CD8-positive, alpha-beta memory T cell (primary cell): ENCODE data around the gene DOCK10. TPM values are rescaled to one million over a fixed set of nuclear protein-coding genes. Genes with fewer than 3 reads are reported as not detected.
A peak's percentile ranks its signal among the peaks of the same experiment; 100 is the strongest.

Experiments used
- CTCF ChIA-PET: fragments of 350-600 bp; sonication (Branson Sonifier 250); formaldehyde crosslinking; loops from one replicate; lab custom pipeline; 2021; ENCODE audit warnings: antibody characterized with exemption; lab: Charles Lee
- POLR2A ChIA-PET: fragments of 350-600 bp; sonication (Branson Sonifier 250); formaldehyde crosslinking; loops from one replicate; lab custom pipeline; 2021; ENCODE audit warnings: antibody characterized with exemption; lab: Charles Lee
- DNase-seq, 5 donors: peaks; one replicate each; pipeline versions ENCODE4 v3.0.0 to v3.0.0-alpha.2; 2020 to 2022; ENCODE audit warnings: mixed read lengths in 1 of 5
- H3K27ac ChIP-seq: one replicate; pipeline ENCODE4 v1.7.0; 2013; ENCODE audit warnings: low read depth, mild to moderate bottlenecking, low read length, moderate library complexity
- H3K27me3 ChIP-seq: 2 replicates; pipeline ENCODE4 v1.7.0; 2013; ENCODE audit warnings: low read length, mild to moderate bottlenecking; ENCODE audit not compliant: insufficient read depth, poor library complexity, severe bottlenecking
- H3K36me3 ChIP-seq: 2 replicates; pipeline ENCODE4 v1.7.0; 2013; ENCODE audit warnings: mild to moderate bottlenecking, low read length, moderate library complexity; ENCODE audit not compliant: insufficient read depth
- H3K4me1 ChIP-seq: 2 replicates; pipeline ENCODE4 v1.7.0; 2013; ENCODE audit warnings: mild to moderate bottlenecking, low read length, moderate library complexity; ENCODE audit not compliant: insufficient read depth
- H3K4me3 ChIP-seq: 2 replicates; pipeline ENCODE4 v1.7.0; 2013; ENCODE audit warnings: mild to moderate bottlenecking, low read length
- H3K9me3 ChIP-seq: 2 replicates; pipeline ENCODE4 v1.7.0; 2013; ENCODE audit warnings: mild to moderate bottlenecking, low read length
- H3K27ac Mint-ChIP-seq, 8 donors: one replicate each; pipeline ENCODE4 v1.8.0; 2020 to 2021; ENCODE audit warnings: mixed read lengths in 8 of 8, mild to moderate bottlenecking in 6 of 8, inconsistent platforms in 3 of 8, moderate library complexity in 3 of 8
- H3K27me3 Mint-ChIP-seq, 2 donors: one replicate each; pipeline ENCODE4 v1.8.0; 2020 to 2021; ENCODE audit warnings: mixed read lengths in 2 of 2, mild to moderate bottlenecking in 1 of 2, moderate library complexity in 1 of 2
- H3K36me3 Mint-ChIP-seq, 3 donors: one replicate each; pipeline ENCODE4 v1.8.0; 2020 to 2021; ENCODE audit warnings: mixed read lengths in 3 of 3, inconsistent platforms in 1 of 3, mild to moderate bottlenecking in 1 of 3
- H3K4me1 Mint-ChIP-seq, 3 donors: one replicate each; pipeline ENCODE4 v1.8.0; 2020 to 2021; ENCODE audit warnings: mixed read lengths in 3 of 3, inconsistent platforms in 1 of 3, mild to moderate bottlenecking in 1 of 3
- H3K4me3 Mint-ChIP-seq, 7 donors: one replicate each; pipeline ENCODE4 v1.8.0; 2020 to 2021; ENCODE audit warnings: mixed read lengths in 7 of 7, mild to moderate bottlenecking in 6 of 7, moderate library complexity in 4 of 7, inconsistent platforms in 2 of 7
- H3K9me3 Mint-ChIP-seq, 5 donors: one replicate each; pipeline ENCODE4 v1.8.0; 2020 to 2022; ENCODE audit warnings: mixed read lengths in 5 of 5, mild to moderate bottlenecking in 3 of 5, moderate library complexity in 2 of 5, inconsistent platforms in 1 of 5
- polyA plus RNA-seq: library from polyadenylated mRNA; unstranded; fragments of 300-500 nt; fragmentation: Illumina TruSeq; gene quantifications from one replicate; pipeline ENCODE4 v1.2.3, GENCODE V29; 2021
- total RNA-seq, 2 experiments: library from RNA; stranded (reverse); gene quantifications; one replicate each; pipeline ENCODE4 v1.2.3, GENCODE V29; 2021

The DOCK10 gene
- total and polyA plus RNA-seq, 3 experiments from 2014 or later = 52.4 to 138 (median 135) TPM

DNA sequence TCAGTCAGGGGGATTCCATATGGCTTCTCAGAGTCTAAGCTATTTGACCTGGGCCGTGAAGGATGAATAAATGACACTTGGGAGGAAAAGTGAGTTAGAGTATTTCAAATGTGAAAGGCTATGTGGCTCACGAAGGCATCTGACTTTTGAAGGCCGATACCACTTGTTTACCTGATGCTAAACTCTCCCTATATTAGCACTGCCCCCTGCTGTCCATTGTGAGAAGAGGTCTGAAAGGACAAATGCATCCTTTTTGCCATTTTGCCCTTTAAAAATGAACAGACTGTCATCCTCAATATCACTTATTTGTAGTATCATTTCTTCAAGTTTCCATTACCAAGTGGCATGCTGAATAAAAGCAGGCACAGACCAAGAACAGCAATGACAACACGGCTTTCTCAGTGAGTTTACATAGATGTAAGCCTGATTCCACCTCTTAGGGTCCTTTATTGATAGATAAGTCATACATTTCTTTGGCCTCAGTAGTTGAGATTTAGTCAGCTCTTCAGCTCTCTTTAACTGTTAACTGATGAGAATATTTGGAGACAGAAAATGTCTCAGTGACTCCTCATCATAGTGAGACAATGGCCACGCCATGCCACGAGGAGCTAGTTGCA, 40.1 kb downstream of the DOCK10 start:
- Mint-ChIP-seq H3K36me3 (peaks cover 0 to 15% (median 14%) of the 10 kb centered on the region in 3 donors), H3K27ac (peak overlapping the region; percentile 43 to 88 (median 82)), H3K9me3 (no peaks in the 10 kb centered on the region), H3K27me3 (no peaks in the 10 kb centered on the region), H3K4me3 (peak overlapping the region in 4 of 7 donors; percentile 21 to 57 (median 51)), H3K4me1 (peaks cover 60 to 95% (median 92%) of the 10 kb centered on the region in 3 donors)
- ChIA-PET CTCF (interaction anchor here (0.6 to 4.7 kb wide), 39 partner anchors 9 to 226 kb away, joined by 3 to 64 read pairs (median 5); partner anchors contain the start of gene DOCK10), POLR2A (no interaction called here)
- no peaks in the 10 kb centered on the region for H3K36me3 ChIP-seq
- H3K4me3 ChIP-seq = no peak overlapping the region
- peaks cover 53% of the 10 kb centered on the region for H3K4me1 ChIP-seq
- DNase-seq = peak; percentile 40 to 75 (median 58)
- H3K27me3 ChIP-seq = no peaks in the 10 kb centered on the region
- no peaks in the 10 kb centered on the region for H3K9me3 ChIP-seq
- H3K27ac ChIP-seq = no peak overlapping the region

DNA sequence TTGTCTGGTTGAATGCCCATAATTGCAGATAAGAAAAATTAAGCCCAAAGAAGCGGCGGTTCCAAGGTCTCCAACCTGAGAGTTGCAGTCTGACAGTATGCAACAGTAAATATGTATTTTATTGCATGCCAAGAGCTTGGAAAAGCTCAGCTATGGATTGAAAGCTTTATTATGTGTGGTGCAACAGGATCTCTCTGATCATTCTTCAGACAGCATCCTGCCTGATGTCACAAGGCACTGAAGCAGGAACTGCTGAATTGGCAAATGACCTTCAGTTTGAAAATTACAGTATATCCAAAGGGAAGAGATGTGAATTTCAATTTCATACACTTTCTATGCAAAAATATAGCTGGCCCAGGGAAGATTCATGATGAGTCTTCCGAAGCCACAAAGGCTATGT, 42.5 kb downstream of the DOCK10 start:
- ChIA-PET CTCF (interaction anchor here (0.8 to 4.7 kb wide), 4 partner anchors 12 to 66 kb away, joined by 3 to 64 read pairs (median 26); no protein-coding TSS in a partner anchor), POLR2A (no interaction called here)
- H3K27me3 ChIP-seq = no peaks in the 10 kb centered on the region
- peak overlapping the region in 2 of 8 donors; percentile 5 to 34 for H3K27ac Mint-ChIP-seq
- no peaks in the 10 kb centered on the region for H3K9me3 Mint-ChIP-seq
- no peak overlapping the region for H3K4me3 Mint-ChIP-seq
- peaks cover 68 to 98% (median 92%) of the 10 kb centered on the region in 3 donors for H3K4me1 Mint-ChIP-seq
- peaks cover 8 to 34% (median 16%) of the 10 kb centered on the region in 3 donors for H3K36me3 Mint-ChIP-seq
- H3K4me3 ChIP-seq = no peak overlapping the region
- DNase-seq = no peak
- H3K4me1 ChIP-seq = peaks cover 46% of the 10 kb centered on the region
- no peaks in the 10 kb centered on the region for H3K36me3 ChIP-seq
- no peak overlapping the region for H3K27ac ChIP-seq
- H3K27me3 Mint-ChIP-seq = no peaks in the 10 kb centered on the region
- H3K9me3 ChIP-seq = no peaks in the 10 kb centered on the region

DNA sequence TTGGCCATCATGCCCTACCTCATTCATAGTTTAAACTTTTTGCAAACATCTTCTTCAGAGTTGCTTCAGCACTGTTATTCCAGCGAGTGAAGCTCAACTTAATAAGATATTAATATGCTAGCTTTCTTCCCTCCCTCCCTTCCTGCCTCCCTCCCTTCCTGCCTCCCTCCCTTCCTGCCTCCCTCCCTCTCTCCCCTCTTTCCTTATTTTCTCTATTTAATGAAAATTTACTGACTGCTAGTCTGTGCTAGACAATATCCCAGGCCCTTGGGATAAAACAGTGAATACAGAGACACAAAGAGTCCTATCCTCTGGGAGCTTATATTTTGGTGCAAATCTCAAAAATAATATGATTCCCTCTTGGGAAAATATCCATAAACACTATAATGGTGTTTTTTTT, 42.9 kb downstream of the DOCK10 start:
- peaks cover 10 to 39% (median 20%) of the 10 kb centered on the region in 3 donors for H3K36me3 Mint-ChIP-seq
- ChIA-PET CTCF (interaction anchor here (0.8 to 4.7 kb wide), 4 partner anchors 13 to 112 kb away, joined by 3 to 64 read pairs (median 17); no protein-coding TSS in a partner anchor), POLR2A (no interaction called here)
- H3K27ac Mint-ChIP-seq = peak overlapping the region in 1 of 8 donors; percentile 57
- no peak overlapping the region for H3K4me3 ChIP-seq
- DNase-seq = no peak
- no peaks in the 10 kb centered on the region for H3K27me3 Mint-ChIP-seq
- no peaks in the 10 kb centered on the region for H3K9me3 Mint-ChIP-seq
- H3K27me3 ChIP-seq = no peaks in the 10 kb centered on the region
- peaks cover 42% of the 10 kb centered on the region for H3K4me1 ChIP-seq
- H3K36me3 ChIP-seq = no peaks in the 10 kb centered on the region
- H3K27ac ChIP-seq = no peak overlapping the region
- H3K4me3 Mint-ChIP-seq = no peak overlapping the region
- no peaks in the 10 kb centered on the region for H3K9me3 ChIP-seq
- peaks cover 72 to 98% (median 92%) of the 10 kb centered on the region in 3 donors for H3K4me1 Mint-ChIP-seq

DNA sequence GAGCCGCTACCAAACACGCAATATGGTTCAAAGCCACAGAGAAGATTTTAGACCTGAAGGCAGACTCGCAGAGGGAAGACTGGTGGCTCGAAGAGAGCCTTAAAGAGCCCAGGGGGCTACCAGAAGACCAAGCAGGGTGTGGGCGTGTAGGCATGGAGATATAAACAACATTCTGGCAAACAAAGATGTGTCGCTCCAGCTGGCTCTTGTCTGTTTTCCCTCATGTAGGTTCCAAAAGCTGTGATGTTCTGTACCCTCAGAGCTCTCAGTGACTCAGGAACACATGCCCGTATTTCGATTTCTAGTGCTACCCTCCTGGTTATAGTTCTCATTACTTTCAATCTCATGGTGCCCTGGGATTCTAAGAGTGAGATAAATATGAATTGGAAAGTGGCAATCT, 44.5 kb downstream of the DOCK10 start:
- Histone ChIP-seq H3K36me3 (no peaks in the 10 kb centered on the region), H3K4me1 (peaks cover 42% of the 10 kb centered on the region), H3K27me3 (no peaks in the 10 kb centered on the region), H3K9me3 (no peaks in the 10 kb centered on the region), H3K27ac (no peak overlapping the region), H3K4me3 (no peak overlapping the region)
- POLR2A ChIA-PET = no interaction called here
- no peaks in the 10 kb centered on the region for H3K27me3 Mint-ChIP-seq
- peaks cover 14 to 51% (median 21%) of the 10 kb centered on the region in 3 donors for H3K36me3 Mint-ChIP-seq
- peak overlapping the region in 2 of 8 donors; percentile 10 to 53 for H3K27ac Mint-ChIP-seq
- no peak overlapping the region for H3K4me3 Mint-ChIP-seq
- DNase-seq = no peak
- H3K9me3 Mint-ChIP-seq = no peaks in the 10 kb centered on the region
- peaks cover 76 to 98% (median 89%) of the 10 kb centered on the region in 3 donors for H3K4me1 Mint-ChIP-seq
- CTCF ChIA-PET = interaction anchor here (0.9 kb wide), 1 partner anchor 10 kb away, joined by 3 read pairs; no protein-coding TSS in a partner anchor

DNA sequence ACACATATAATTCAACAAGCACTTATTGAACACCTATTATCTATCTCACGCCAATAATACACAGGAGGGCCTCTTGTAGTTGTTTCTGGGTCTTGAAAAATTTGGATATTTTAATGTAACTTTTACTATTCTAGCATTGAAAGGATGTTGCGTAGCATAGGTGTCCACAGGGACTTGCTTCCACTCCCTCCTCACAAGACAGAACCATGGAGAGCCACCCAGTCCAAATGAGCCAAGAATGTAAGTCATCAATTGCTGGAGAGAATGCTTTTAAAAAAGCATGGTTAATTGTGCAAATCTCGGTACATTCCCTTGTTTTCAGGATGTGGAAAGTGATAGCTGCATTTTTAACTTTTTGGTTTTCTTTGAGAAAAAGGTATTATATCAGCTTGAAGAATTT, 46.8 kb downstream of the DOCK10 start:
- Histone ChIP-seq H3K27me3 (no peaks in the 10 kb centered on the region), H3K36me3 (peaks cover 4% of the 10 kb centered on the region), H3K4me3 (no peak overlapping the region), H3K9me3 (no peaks in the 10 kb centered on the region), H3K4me1 (peaks cover 23% of the 10 kb centered on the region), H3K27ac (no peak overlapping the region)
- Mint-ChIP-seq H3K9me3 (no peaks in the 10 kb centered on the region), H3K27me3 (no peaks in the 10 kb centered on the region), H3K27ac (peak overlapping the region in 2 of 8 donors; percentile 34 to 66), H3K36me3 (peaks cover 14 to 66% (median 28%) of the 10 kb centered on the region in 3 donors), H3K4me3 (no peak overlapping the region), H3K4me1 (peaks cover 70 to 96% (median 91%) of the 10 kb centered on the region in 3 donors)
- DNase-seq = no peak
- ChIA-PET POLR2A (no interaction called here), CTCF (no interaction called here)

DNA sequence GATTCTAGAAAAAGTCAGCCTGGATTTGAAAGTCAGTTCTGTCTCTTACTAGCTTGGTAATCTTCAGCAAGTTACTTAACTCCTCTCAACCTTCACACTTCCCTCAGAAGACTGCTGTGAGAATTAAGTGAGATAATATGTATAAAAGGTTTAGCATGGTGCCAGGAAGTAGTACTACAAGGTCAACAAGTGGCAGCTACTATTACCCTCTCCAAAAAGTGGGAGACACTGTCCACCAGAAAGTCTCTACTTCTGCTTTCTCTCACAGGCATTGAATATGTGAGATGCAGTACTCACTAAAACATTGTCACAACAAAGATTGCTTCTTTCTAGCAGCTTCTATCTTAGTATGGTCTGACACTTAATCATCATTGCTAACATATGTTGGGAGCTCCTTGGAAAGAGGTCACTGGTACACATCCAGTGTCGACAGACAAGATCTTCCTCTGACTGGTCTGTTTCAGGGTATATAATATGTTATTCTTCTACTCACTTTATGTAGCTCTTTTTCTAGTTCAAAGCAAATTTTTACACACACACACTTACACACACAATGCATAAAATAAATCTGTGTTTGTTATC, 47.9 kb downstream of the DOCK10 start:
- Mint-ChIP-seq H3K4me1 (peaks cover 70 to 94% (median 88%) of the 10 kb centered on the region in 3 donors), H3K9me3 (no peaks in the 10 kb centered on the region), H3K27ac (peak overlapping the region in 2 of 8 donors; percentile 4 to 59), H3K36me3 (peaks cover 14 to 71% (median 29%) of the 10 kb centered on the region in 3 donors), H3K27me3 (no peaks in the 10 kb centered on the region), H3K4me3 (no peak overlapping the region)
- Histone ChIP-seq H3K4me1 (peaks cover 14% of the 10 kb centered on the region), H3K9me3 (no peaks in the 10 kb centered on the region), H3K36me3 (peaks cover 4% of the 10 kb centered on the region), H3K4me3 (no peak overlapping the region), H3K27me3 (no peaks in the 10 kb centered on the region), H3K27ac (no peak overlapping the region)
- no peak for DNase-seq
- CTCF ChIA-PET = interaction anchor here (1.0 to 3.3 kb wide), 3 partner anchors 8 to 112 kb away, joined by 3 to 20 read pairs (median 3); no protein-coding TSS in a partner anchor
- POLR2A ChIA-PET = no interaction called here

DNA sequence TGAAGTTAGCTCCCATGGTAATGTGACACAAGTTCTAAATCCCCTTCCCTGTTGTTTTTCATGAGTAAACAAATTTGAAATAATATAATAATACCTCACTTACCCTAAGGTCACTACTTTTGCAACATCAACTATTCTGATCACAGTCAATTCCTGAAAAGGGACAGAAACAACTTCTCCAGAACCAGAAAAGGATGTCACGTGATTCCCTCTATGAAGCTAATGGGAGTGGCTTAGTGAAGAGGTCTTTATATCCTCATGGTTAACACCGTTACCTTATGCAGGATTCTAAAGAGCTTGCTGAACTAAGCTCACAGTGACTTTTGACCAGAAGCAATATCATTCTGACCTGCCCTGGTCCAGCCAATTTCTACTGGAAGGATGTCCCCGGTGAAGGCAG, 51.6 kb downstream of the DOCK10 start:
- no peak for DNase-seq
- H3K27ac Mint-ChIP-seq = peak overlapping the region in 3 of 8 donors; percentile 8 to 65 (median 61)
- Histone ChIP-seq H3K9me3 (no peaks in the 10 kb centered on the region), H3K36me3 (peaks cover 4% of the 10 kb centered on the region), H3K4me1 (peaks cover 25% of the 10 kb centered on the region), H3K27ac (no peak overlapping the region), H3K27me3 (no peaks in the 10 kb centered on the region), H3K4me3 (no peak overlapping the region)
- H3K9me3 Mint-ChIP-seq = no peaks in the 10 kb centered on the region
- no peak overlapping the region for H3K4me3 Mint-ChIP-seq
- no peaks in the 10 kb centered on the region for H3K27me3 Mint-ChIP-seq
- peaks cover 79 to 96% (median 91%) of the 10 kb centered on the region in 3 donors for H3K4me1 Mint-ChIP-seq
- CTCF ChIA-PET = interaction anchor here (9.5 kb wide), 1 partner anchor 10 kb away, joined by 64 read pairs; no protein-coding TSS in a partner anchor
- POLR2A ChIA-PET = no interaction called here
- H3K36me3 Mint-ChIP-seq = peaks cover 14 to 63% (median 25%) of the 10 kb centered on the region in 3 donors
